Activated CD4-positive, CD25-positive, alpha-beta regulatory T cell treated with anti-CD3 and anti-CD28 coated beads, Interleukin-2, amount 50 U/mL, for 16 hours (primary cell): ENCODE data around the gene ZNF576.
"Not testable (repeated sequence)": the region's sequence is repeated elsewhere in the genome, so short reads cannot be mapped to it uniquely, and the experiment has no call there.

Experiments used
- DNase-seq: peaks from one replicate; pipeline ENCODE4 v3.0.0-alpha.2; 2020; ENCODE audit warnings: low read depth, low spot score

The ZNF576 gene

DNA sequence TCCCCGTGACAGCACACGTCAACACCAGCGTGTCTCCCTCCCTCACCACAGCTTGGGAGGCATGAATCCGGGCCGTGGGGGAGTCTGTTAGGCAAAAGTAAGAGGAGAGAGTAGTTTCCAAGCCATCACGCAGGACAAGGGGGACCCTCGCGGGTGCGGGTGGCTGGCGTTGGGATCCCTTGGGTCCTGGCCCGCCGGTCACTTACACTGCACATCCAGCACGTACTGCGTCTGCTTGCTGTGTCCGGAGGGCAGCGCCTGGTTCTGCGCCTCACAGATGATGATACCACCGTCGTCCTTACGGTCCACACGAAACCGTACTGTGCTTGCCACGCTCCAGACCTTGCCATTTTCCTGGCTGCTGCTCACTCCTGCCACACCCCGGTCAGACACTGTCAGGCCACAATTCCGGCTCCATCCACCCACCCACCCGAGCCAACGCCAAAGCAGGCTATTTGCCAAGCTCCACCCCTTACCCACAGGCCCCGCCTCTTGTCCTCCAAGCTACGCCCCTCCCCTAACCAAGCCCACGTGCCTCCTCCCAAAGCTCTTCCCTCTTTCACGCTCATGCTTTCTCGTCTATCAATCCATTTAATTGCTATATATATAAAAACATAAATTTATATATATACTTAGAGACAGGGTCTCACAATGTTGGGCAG lies 29.7 kb downstream of the ZNF576 start:
- DNase-seq: no peak

DNA sequence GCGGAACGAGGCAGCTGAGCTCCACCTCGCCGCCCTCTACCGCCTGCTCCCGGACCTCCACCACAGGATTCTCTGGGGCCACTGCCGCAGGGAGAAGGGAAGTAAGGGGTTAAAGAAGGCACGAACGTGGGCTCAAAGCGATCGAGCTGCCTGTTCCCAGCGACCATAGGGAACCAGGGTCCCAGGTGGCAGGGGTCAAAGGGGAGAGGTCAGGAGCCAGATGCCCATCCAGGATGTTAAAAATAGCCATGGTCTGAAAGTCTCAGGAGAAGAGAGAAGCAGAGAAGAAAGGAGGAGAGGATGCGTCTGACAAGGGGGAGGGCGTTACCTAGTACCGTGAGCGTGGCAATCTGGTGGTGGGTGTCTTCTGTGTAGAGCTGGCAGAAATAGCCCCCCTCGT lies 30.4 kb downstream of the ZNF576 start:
- DNase-seq: no peak

DNA sequence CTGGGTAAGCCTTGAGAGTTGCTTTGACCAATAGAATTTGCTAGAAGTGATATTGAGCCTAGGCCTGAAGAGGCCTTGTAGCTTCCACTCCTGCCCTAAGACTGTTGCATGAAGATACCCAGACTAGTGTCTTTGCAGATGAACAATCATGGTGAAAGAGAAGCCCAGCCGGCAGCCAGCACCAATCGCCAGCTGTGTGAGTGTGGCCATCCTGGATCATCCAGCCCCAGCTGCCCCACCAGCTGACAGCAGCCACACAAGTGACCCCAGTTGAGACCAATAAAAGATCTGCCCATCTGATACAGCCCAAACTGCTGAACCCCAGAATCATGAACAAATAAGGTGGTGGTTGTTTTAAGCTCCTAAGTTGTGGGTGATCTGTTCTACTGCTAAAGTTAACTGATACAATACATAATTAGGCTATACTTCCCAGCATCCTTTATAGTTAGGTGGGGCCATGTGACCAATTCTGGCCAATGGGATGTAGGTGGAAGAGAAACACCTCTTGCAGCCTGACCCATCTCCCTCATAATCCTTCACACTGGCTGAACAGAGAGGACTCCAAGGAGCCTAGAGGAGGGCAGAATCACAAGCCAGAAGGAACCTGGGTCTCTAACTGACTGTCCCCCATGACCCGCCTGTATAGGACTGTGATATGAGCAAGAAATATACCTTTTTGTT lies 32.4 kb downstream of the ZNF576 start:
- no peak for DNase-seq

DNA sequence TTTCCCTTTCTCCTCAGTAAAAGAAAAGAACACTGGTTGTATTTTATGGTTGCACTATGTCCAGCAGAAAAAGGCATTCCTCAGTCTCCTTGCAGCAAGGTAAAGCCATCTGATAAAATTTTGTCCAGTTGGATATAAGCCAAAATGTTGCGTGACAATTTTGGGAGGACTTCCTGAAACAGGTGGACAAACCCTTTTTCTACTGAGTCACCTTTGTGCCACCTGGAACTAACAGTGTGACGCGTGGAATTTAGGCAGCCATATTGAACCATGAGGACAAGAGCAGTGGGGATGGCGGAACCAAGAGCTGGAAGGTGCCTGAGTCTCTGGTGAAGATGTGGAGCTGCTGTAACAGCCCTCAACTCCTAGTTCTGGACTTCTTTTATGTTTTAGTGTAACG lies 35.1 kb downstream of the ZNF576 start:
- no peak for DNase-seq

DNA sequence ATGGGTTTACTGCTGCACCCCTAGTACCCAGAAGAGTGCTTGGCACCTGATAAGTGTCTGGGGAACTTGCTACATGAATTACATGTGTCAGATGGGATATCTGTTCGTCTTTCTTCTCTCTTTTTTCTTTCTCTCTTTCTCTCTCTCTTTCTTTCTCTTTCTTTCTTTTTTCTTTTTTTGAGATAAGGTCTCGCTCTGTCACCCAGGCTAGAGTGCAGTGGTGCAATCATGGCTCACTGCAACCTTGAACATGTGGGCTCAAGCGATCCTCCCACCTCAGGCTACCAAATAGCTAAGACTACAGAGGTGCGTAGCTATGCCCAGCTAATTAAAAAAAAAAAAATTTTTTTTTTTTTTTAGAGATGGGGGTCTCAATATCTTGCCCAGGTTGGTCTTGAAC lies 37.1 kb downstream of the ZNF576 start:
- no peak for DNase-seq

DNA sequence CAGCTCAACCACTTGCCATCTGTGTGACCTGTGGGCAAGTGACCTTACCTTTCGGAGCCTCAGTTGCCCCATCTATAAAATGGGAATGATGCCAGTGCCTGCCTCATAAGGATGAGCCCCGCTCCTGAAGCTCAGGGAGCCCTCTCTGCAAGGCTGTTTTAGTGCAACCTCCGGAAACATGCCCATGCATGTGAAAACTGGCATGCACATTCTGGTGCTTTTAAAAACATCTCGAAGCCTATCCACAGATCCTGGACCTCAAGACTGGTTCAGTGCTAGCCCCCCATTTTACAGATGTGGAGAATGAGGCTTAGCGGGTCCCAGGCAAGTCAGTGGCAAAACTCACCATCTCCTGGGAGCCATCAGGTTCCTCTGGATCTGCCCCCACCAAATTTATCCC lies 37.7 kb downstream of the ZNF576 start:
- DNase-seq: no peak

DNA sequence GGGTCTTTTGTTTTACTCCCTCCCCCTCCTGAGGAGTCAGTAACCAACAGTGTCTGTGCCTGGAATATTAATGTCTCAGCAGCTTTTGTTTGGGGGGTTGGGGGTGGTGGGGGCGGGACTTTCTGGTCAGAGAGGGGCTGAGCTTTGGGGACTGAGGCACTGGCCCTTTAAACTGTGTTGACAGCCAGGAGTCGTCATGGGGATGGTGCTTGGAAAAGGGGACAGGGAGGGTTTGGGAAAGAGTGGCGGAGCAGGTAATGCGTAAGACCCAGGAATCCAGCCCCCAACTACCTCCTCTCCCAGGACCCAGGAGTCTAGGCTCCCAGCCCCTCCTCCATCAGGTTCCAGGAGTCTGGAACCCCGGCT lies 38.1 kb downstream of the ZNF576 start:
- no peak for DNase-seq

DNA sequence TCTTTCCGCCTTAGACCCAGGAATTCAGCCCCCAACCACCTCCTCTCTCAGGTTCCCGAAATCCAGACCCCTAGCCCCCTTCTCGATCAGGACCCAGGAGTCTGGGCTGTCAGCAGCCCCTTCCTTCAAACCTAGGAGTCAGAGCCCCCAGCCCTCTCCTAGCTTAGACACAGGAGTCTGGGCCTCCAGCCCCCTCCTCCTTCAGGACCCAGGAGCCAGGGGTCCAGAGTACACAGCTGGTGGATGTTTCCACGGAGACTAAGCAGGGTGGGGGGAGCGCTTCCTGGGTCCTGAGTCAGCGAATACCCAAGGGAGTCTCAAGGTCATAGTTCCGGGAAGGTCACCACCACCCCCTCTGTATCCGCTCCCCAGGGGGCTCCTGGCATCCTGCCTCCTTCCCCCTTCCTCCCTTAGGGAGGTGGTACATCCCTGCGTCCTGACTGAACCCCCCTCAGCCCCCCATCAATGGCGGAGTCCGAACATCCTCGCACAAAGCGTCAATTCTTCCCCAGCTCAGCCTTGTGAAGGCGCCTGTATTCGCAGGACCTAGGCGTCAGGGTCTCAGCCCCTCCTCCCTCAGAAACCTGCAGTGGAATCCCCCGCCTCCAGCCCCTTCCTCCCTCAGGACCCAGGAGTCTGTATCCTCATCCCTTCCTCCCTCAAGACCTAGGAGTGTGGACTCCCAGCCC lies 38.6 kb downstream of the ZNF576 start:
- no peak for DNase-seq

DNA sequence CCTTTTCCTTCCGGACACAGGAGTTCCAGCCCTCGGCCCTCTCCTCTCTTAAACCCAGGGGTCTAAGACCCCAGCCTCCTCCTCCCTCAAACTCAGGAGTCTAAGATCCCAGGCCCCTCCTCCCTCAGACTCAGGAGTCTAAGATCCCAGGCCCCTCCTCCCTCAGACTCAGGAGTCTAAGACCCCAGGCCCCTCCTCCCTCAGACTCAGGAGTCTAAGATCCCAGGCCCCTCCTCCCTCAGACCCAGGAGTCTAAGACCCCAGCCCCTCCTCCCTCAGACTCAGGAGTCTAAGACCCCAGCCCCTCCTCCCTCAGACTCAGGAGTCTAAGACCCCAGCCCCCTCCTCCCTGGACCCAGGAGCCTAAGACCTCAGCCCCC lies 39.2 kb downstream of the ZNF576 start:
- not testable (repeated sequence) for DNase-seq

DNA sequence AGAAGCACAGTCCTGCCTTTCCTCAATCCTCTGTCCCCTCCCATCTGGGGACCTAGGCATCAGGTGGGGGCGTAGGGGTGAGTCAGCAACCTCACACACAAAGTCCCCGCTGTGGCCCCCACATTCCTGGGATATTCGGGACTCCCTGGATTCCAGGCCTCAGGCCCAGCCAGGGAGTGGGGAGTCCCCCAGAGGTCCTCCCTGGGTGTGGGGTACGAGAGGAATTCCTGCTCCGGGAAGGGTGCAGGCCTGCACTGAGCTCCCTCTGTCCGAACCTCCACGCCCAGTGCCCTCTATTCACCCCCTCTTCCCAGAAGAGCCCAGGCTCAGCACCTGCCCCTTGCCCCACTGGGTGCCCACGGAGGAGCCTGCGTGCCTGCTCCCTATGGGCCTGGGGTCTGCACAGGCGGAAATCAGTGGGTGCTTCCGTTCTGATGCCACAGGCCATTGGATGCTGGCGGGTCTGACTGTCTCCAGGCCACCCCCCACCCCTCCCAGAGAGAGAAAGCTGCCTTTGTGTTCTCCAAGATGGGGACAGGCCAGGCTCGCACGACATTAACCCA lies 39.8 kb downstream of the ZNF576 start:
- no peak for DNase-seq

DNA sequence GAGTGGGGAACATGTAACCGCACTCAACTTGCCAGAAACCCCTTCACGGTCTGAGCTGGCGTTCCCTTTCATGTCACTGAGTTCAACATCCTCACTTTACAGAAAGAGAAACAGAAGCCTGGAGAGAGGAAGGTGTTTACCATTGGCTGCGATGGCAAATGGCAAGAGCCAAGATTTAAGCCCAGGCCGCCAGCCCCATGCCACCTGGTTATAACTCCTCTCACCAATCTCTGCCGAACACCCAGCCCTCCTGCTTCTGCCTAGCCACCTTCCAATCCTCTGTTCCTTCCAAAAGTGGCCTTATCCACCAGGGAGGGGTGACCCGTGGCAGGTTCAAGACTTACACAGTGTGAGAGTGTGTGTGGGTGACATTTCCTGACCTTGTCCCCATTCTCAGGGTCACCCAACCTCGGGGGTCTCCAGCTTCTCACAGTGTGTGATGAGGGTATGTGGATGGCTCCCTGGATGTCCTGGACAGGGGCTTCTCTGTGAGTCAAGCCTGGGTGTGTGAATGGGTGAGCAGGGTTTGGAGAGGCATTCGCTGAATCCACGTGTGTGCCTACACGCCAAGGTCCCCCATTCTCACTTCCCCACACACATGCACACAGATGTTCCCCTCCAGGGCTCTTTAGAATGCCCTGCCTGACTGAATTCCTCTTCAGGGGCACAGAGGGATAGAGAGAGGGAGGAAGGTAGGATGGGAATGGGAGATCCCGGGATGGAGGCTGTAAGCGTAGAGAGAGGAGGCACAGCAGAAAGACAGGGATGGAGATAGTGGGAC lies 42.0 kb downstream of the ZNF576 start:
- no peak for DNase-seq

DNA sequence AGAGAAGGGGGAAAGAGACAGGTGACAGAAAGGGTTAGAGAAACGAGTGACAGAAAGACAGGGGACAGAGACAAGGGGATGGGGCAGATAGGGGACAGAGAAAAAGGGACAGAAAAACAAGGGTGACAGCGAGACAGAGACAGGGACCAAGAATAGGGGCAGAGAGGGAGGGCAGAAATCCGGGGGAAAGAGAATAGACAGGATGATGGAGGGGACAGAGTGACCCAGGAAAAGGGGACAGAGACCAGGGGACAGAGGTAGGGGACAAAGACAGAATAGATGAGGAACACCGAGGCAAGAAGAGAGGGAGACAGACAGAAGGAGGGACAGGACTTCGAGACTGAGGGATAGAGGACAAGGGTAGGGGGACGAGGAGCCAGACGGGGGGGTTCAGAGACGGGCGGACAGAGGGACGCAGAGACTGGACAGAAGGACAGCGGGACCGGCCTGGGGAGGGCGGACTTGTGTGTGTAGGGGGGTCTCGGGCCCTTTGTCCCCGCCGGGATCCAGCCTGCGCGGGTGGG lies 42.7 kb downstream of the ZNF576 start:
- DNase-seq: no peak

DNA sequence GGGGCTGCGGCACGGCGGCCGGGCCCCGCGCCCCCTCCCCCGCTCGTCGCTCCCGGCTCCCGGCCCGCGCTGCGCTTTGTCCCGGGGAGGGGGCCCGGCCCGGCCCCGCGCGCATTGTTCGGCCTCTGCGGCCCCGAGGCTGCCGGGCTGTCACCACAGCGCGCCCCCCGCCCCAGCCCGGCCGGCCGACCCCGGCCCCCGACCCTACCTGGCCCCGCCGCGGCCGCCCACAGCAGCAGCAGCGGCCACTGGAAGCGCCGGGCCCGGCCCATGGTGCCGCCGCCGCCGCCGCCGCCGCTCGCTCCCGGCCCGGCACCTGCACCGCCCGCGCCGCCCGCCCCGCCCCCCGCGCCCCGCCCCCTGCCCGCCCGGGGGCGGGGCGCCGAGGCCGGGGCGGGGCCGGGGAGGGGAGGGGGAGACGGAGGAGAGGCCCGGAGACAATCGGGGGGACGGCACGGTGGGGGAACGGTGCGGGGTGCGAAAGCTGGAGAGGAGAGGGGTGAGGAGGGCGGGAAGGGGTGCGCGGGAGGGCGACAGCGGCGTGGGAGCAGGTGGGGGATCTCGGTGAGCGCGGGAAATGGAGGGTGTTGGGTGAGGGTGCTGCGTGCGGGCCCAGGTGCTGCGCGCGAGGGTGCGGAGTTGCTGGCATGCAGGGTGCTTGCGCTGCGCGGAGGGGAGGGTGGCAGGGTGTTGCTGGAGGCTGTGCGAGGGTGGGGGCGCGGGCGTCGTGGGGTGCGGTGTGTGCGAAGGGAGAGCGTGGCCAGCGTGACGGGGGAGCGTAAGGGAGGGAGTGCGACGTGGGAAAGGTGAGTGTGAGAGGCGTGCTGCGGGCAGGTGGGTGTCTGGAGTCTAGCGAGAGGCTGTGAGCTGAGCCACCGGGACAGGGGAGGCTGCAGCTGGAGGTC lies 43.4 kb downstream of the ZNF576 start, which contains the start of gene CADM4:
CADM4 (minus strand) TSS at position 332 of the 905 bp plus-strand sequence; CDS start at position 272, 60 bp downstream.
- DNase-seq: no peak

DNA sequence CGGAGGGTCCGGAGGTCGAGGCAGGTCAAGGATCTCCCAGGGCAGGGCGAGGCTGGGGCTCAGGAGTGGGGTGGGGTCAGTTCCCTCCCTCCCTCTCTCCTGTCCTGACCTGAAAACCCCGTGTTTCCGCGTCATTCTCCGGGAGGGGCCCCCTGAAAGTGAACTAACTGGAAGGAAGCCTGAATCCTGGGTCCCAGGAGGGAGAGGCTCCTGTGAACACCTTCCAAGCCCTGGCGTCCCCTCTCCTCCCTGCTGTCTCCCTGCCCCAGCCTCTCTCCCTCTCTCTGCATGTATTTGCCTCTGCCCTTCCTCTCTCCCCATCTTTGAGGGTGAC lies 44.0 kb downstream of the ZNF576 start:
- DNase-seq: no peak

DNA sequence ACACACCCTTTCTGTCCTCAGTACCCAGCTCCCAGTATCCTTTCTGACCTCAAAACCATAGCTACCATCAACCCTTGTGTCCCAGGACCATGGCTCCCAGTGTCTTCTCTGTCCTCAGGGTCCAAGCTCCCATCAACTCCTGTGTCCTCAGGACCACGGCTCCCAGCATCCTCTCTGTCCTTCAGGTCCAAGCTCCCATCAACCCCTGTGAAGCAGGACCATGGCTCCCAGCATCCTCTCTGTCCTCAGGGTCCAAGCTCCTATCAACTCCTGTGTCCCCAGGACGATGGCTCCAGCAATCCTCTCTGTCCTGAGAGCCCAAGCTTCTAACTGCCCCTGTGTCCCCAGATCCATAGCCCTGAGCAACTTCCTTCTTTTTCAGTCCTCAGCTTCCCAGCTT lies 44.9 kb downstream of the ZNF576 start:
- DNase-seq: no peak

DNA sequence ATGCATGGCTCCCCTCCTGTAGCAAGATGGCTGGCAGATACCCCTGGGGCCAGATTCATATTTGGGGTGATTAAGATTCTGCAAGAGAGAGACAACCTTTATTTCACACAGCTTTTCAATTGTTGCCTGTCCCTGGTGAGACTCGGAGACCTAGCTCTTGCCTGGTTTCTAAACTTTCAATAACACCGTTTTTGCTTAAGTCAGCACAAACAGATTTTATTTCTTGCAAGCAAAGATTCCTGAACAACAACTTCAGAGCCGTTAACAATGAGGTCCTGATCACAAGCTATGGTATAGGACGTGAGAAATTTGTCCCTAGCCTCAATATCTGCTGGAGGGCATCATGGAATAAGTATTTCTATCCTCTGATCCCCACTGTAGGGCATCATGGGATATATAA lies 46.1 kb downstream of the ZNF576 start:
- DNase-seq: no peak

DNA sequence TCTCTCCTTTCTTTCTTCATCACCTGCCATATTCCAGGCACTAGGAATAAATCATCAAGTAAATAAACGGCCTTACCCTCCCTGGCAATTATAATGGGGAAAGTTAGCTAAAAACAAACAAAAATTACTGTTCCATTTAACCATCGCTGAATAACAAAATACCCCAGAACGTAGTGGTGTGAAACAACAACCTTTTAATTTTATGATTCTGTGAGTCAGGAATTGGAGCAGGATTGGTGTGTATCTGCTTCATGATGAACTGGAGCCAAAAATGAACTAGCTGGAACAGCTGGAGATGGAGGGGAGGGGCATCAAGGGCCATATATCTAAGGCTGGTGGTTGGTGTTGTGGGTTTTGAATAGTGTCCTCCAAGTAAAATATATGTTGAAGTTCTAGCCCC lies 46.9 kb downstream of the ZNF576 start:
- DNase-seq: no peak

DNA sequence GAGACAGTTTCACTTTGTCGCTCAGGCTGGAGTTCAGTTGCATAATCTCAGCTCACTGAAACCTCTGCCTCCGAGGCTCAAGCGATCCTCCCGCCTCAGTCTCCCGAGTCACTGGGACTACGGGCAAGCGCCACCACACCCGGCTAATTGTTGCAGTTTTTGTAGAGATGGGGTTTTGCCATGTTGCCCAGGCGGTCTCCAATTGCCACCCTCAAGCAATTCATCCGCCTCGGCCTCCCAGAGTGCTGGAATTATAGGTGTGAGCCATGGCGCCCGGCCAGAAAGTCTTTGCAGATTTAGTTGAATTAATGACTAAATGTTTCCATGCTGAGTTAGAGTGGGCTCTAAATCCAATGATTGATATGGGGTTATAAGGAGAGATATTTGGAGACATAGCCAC lies 47.8 kb downstream of the ZNF576 start:
- DNase-seq: no peak

DNA sequence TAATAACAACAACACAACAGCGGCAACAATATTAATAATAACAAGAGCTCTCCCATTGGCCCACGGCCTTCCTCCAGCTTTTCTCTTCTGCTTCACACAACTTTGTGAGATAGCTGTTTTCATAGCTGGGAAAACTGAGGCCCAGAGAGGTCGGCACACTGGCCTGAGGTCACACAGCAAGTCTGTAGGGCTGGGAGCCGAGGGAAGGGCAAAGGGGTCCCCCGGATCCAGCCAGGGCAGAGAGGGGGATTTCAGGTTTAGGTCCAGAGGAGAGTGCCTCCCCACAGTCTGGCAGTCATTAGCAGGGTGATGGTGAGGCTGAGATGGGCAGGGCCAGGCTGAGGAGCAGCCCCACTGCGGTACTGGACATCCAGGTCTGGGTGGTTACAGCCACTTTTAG lies 52.2 kb downstream of the ZNF576 start:
- DNase-seq: no peak

DNA sequence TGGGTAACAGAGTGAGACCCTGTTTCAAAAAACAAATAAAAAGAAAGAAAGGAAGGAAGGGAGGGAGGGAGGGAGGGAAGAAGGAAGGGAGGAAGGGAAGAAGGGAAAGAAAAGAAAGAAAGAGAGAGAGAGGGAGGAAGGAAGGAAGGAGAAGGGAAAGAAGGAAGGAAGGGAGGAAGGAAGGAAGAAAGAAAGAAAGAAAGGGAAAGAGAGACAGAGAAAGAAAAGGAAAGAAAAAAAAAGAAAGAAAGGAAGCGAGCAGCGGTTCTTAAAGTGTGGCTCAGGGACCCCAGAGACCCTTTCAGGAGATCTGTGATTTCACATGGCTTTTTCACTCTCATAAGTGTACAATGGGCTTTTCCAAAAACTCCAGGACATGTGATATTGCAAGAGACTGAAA lies 53.1 kb downstream of the ZNF576 start:
- DNase-seq: no peak

DNA sequence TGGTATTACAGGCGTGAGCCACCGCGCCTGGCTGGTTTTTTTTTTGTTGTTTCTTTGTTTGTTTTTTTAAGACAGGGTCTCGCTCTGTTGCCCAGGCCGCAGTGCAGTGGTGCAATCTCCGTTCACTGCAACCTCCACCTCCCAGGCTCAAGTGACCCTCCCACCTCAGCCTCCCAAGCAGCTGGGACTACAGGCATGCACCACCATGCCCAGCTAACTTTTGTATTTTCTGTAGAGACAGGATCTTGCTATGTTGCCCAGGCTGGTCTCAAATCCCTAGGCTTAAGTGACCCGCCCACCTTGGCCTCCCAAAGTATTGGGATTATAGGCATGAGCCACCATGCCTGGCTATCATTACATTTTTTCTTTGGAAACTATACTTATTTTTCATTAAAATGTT lies 53.9 kb downstream of the ZNF576 start:
- DNase-seq: not testable (repeated sequence)
